Measurements from ENCODE around the gene DOP1A.

- TF ChIP-seq CTCF (conservative IDR thresholded peaks at IDR 0.05) (peak; percentile 82), ZFX (IDR thresholded peaks at IDR 0.05) (no peak)
Measured at GRCh38 chr6:83055366-83055964, 12.0 kb upstream of the DOP1A start.
